ENCODE results near the gene BTNL3.

Gene BTNL3

DNA sequence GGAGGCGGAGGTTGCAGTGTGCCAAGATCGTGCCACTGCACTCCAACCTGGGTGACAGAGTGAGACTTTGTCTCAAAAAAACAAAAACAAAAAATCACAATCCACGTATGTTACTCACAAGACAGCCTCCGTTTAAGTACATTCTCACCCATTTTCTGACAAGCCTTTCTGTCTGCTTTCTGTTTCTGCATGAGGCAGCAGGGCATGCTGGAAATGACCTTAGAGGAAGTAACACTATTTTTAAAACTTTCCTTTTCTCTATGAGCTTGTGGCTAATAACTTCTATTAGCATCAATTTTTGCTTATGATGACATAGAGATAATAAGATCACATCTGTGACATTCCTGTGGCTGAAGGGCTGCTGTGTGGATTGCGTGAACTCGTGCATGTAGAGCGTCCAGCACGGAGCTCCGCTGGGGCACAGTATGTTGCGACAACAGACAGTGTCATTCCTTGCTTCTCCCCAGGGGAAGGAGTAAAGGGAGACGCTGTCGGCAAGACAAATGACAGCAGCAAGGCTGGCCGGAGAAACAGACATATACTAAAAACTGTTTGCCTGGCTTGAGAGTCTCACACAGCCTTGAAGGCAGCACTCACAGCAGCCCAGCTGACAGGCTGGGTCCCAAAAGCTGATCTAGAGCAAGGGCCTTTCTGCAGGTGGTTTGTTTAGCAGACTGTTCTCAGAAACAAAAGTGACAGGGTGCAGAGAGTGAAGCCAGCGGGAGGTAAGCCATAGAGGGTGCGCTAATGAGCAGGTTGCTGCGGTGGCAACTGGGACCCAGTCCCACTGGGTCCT, 1.6 kb downstream of the BTNL3 start:
- Histone ChIP-seq H3K36me3 (ENCODE audit: control insufficient read depth, low read length) (no peaks in the 10 kb centered on the region), H4K20me1 (ENCODE audit: control insufficient read depth, insufficient read depth, low read depth, low read length) (no peaks in the 10 kb centered on the region), H3K27me3 (ENCODE audit: control insufficient read depth, low read length) (no peaks in the 10 kb centered on the region), H3K27ac (ENCODE audit: low read depth, low read length) (peak overlapping the region; percentile 48), H3K4me3 (ENCODE audit: low read length) (peak overlapping the region; percentile 61), H3K79me2 (ENCODE audit: control insufficient read depth, low read length) (no peaks in the 10 kb centered on the region), H3K4me2 (ENCODE audit: low read length) (peak overlapping the region; percentile 84), H3K9me3 (ENCODE audit: control insufficient read depth, insufficient read depth, low read length) (no peaks in the 10 kb centered on the region), H3F3A (ENCODE audit: control insufficient read depth, insufficient read depth) (no peaks in the 10 kb centered on the region), H3K9me2 (replicated peaks; ENCODE audit: control insufficient read depth, low read length) (no peaks in the 10 kb centered on the region), H3K4me1 (ENCODE audit: control insufficient read depth, low read length) (peaks cover 26% of the 10 kb centered on the region)
- TF ChIP-seq, protein P1, sequence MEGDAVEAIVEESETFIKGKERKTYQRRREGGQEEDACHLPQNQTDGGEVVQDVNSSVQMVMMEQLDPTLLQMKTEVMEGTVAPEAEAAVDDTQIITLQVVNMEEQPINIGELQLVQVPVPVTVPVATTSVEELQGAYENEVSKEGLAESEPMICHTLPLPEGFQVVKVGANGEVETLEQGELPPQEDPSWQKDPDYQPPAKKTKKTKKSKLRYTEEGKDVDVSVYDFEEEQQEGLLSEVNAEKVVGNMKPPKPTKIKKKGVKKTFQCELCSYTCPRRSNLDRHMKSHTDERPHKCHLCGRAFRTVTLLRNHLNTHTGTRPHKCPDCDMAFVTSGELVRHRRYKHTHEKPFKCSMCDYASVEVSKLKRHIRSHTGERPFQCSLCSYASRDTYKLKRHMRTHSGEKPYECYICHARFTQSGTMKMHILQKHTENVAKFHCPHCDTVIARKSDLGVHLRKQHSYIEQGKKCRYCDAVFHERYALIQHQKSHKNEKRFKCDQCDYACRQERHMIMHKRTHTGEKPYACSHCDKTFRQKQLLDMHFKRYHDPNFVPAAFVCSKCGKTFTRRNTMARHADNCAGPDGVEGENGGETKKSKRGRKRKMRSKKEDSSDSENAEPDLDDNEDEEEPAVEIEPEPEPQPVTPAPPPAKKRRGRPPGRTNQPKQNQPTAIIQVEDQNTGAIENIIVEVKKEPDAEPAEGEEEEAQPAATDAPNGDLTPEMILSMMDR (IDR thresholded peaks at IDR 0.05; ENCODE audit: low read depth, low read length, poor library complexity, severe bottlenecking) = no peak
- no peak for TF ChIP-seq EZH2phosphoT487 (IDR thresholded peaks at IDR 0.05; ENCODE audit: borderline replicate concordance, low read length)

DNA sequence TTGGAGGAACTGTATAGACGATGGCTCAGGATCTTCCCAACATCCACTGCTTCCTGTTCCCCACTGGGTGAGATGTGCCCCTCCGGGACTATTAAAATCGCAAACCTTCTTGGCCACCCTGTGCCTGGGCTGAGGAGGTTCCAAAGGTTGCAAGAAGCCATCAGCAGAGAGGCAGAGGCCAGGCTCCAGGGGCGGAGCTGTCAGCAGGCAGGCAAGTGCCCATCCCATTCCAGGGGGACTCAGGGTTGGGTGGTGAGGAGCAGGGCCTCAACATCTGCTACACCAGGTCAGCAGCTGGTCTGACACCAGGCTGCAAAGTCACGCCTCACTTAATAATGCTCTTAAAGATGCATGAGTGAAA, 2.2 kb downstream of the BTNL3 start:
- peak overlapping the region; percentile 48 for H3K27ac ChIP-seq (ENCODE audit: low read depth, low read length)

DNA sequence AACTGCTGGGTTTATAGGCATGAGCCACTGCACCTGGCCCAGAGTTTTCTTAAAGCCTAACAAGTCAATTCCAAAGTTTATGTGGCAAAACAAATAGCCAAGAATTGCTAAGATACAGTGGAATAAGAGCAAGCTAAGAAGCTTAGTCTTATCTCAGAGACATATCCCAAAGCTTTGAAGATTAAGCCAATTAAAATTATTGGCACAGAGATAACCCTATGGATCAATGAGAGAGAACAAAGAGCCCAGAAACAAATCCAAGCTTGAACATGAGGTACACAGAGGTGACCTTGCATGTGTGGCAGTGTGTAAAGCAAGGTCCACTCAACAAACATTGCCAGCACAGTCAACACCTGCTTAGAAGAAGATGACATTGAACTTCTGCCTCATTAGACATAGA, 13.3 kb downstream of the BTNL3 start:
- TF ChIP-seq EZH2phosphoT487 (IDR thresholded peaks at IDR 0.05; ENCODE audit: borderline replicate concordance, low read length) = no peak
- TF ChIP-seq, protein P1 (IDR thresholded peaks at IDR 0.05; ENCODE audit: low read depth, low read length, poor library complexity, severe bottlenecking) = no peak
- no peaks in the 10 kb centered on the region for H3K27me3 ChIP-seq (ENCODE audit: control insufficient read depth, low read length)
- H3K4me3 ChIP-seq (ENCODE audit: low read length) = no peak overlapping the region
- H3K4me1 ChIP-seq (ENCODE audit: control insufficient read depth, low read length) = no peaks in the 10 kb centered on the region
- H3F3A ChIP-seq (ENCODE audit: control insufficient read depth, insufficient read depth) = no peaks in the 10 kb centered on the region
- no peaks in the 10 kb centered on the region for H3K36me3 ChIP-seq (ENCODE audit: control insufficient read depth, low read length)
- H3K79me2 ChIP-seq (ENCODE audit: control insufficient read depth, low read length) = no peaks in the 10 kb centered on the region
- no peaks in the 10 kb centered on the region for H3K9me2 ChIP-seq (replicated peaks; ENCODE audit: control insufficient read depth, low read length)
- no peak overlapping the region for H3K27ac ChIP-seq (ENCODE audit: low read depth, low read length)
- H3K9me3 ChIP-seq (ENCODE audit: control insufficient read depth, insufficient read depth, low read length) = no peaks in the 10 kb centered on the region
- no peaks in the 10 kb centered on the region for H4K20me1 ChIP-seq (ENCODE audit: control insufficient read depth, insufficient read depth, low read depth, low read length)
- no peak overlapping the region for H3K4me2 ChIP-seq (ENCODE audit: low read length)

More for the DNA sequence above, 2.2 kb downstream of the BTNL3 start:
- no peaks in the 10 kb centered on the region for H3F3A ChIP-seq (ENCODE audit: control insufficient read depth, insufficient read depth)
- H3K9me2 ChIP-seq (replicated peaks; ENCODE audit: control insufficient read depth, low read length) = no peaks in the 10 kb centered on the region
- no peaks in the 10 kb centered on the region for H4K20me1 ChIP-seq (ENCODE audit: control insufficient read depth, insufficient read depth, low read depth, low read length)
- H3K4me3 ChIP-seq (ENCODE audit: low read length) = peak overlapping the region; percentile 61
- peak overlapping the region; percentile 84 for H3K4me2 ChIP-seq (ENCODE audit: low read length)
- no peaks in the 10 kb centered on the region for H3K27me3 ChIP-seq (ENCODE audit: control insufficient read depth, low read length)
- no peaks in the 10 kb centered on the region for H3K36me3 ChIP-seq (ENCODE audit: control insufficient read depth, low read length)
- H3K79me2 ChIP-seq (ENCODE audit: control insufficient read depth, low read length) = no peaks in the 10 kb centered on the region
- no peak for TF ChIP-seq EZH2phosphoT487 (IDR thresholded peaks at IDR 0.05; ENCODE audit: borderline replicate concordance, low read length)
- TF ChIP-seq, protein P1 (IDR thresholded peaks at IDR 0.05; ENCODE audit: low read depth, low read length, poor library complexity, severe bottlenecking) = no peak
- no peaks in the 10 kb centered on the region for H3K9me3 ChIP-seq (ENCODE audit: control insufficient read depth, insufficient read depth, low read length)
- peaks cover 26% of the 10 kb centered on the region for H3K4me1 ChIP-seq (ENCODE audit: control insufficient read depth, low read length)

Data from DOHH2 (cell line).